ENCODE data around the gene LMCD1.
A peak's percentile ranks its signal among the peaks of the same experiment; 100 is the strongest.

DNA sequence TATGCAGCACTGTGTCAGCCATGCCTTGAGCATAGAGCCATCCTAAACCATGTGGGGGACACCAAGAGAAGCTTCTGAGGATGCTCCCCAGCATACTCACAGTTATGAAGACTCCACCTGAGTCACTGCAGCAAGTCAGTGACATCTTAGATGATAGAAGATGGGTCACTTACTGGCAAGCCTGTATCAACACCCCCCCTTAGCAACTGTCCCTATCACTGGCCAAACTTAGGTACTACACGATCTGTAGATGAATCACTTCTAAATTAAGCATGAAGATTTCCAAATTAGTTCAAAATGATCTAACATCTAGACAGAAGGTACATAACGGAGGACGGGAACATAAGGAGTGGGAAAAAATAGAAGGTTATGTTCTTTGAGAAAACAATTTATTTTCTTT lies 13.2 kb upstream of the LMCD1 start:
- TF ChIP-seq POLR2A (IDR thresholded peaks at IDR 0.05), result no peak
- TF ChIP-seq, protein P1, sequence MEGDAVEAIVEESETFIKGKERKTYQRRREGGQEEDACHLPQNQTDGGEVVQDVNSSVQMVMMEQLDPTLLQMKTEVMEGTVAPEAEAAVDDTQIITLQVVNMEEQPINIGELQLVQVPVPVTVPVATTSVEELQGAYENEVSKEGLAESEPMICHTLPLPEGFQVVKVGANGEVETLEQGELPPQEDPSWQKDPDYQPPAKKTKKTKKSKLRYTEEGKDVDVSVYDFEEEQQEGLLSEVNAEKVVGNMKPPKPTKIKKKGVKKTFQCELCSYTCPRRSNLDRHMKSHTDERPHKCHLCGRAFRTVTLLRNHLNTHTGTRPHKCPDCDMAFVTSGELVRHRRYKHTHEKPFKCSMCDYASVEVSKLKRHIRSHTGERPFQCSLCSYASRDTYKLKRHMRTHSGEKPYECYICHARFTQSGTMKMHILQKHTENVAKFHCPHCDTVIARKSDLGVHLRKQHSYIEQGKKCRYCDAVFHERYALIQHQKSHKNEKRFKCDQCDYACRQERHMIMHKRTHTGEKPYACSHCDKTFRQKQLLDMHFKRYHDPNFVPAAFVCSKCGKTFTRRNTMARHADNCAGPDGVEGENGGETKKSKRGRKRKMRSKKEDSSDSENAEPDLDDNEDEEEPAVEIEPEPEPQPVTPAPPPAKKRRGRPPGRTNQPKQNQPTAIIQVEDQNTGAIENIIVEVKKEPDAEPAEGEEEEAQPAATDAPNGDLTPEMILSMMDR (IDR thresholded peaks at IDR 0.05), result peak in 1 of 6 experiments; percentile 18
